ENCODE data around the gene SEC11C. TPM values are rescaled to one million over a fixed set of nuclear protein-coding genes. Genes with fewer than 3 reads are reported as not detected.

The SEC11C gene
- total RNA-seq, 1 donor from 2014 or later: 76.3 TPM

- no peak overlapping the region for H3K27ac ChIP-seq
- H3K27me3 ChIP-seq (ENCODE audit: low read depth): peaks cover 3% of the 10 kb centered on the region
- no peaks in the 10 kb centered on the region for H3K9me3 ChIP-seq
- H3K4me1 ChIP-seq: no peaks in the 10 kb centered on the region
- intact Hi-C loops (cut with DNase I): no loop called here
- no peaks in the 10 kb centered on the region for H3K36me3 ChIP-seq
- no peak overlapping the region for H3K4me3 ChIP-seq
- no peak for ATAC-seq
- TF ChIP-seq CTCF (IDR thresholded peaks at IDR 0.05): no peak
- no peak for DNase-seq
These were observed 43.0 kb downstream of the SEC11C start for GRCh38 chr18:59182673-59183072.

- DNase-seq (no peak), ATAC-seq (no peak)
- no peak overlapping the region for H3K4me3 ChIP-seq
- no peaks in the 10 kb centered on the region for H3K27me3 ChIP-seq (ENCODE audit: low read depth)
- no peaks in the 10 kb centered on the region for H3K4me1 ChIP-seq
- TF ChIP-seq CTCF (IDR thresholded peaks at IDR 0.05): no peak
- intact Hi-C loops (cut with DNase I): no loop called here
- no peaks in the 10 kb centered on the region for H3K9me3 ChIP-seq
- no peaks in the 10 kb centered on the region for H3K36me3 ChIP-seq
- no peak overlapping the region for H3K27ac ChIP-seq
These were observed 49.3 kb downstream of the SEC11C start for GRCh38 chr18:59189008-59189407.

GRCh38 chr18:59189746-59190145 is 50.1 kb downstream of the SEC11C start:
- no peaks in the 10 kb centered on the region for H3K4me1 ChIP-seq
- H3K4me3 ChIP-seq: no peak overlapping the region
- DNase-seq: no peak
- ATAC-seq: no peak
- no peaks in the 10 kb centered on the region for H3K27me3 ChIP-seq (ENCODE audit: low read depth)
- no peak overlapping the region for H3K27ac ChIP-seq
- H3K9me3 ChIP-seq: no peaks in the 10 kb centered on the region
- no peak for TF ChIP-seq CTCF (IDR thresholded peaks at IDR 0.05)
- no peaks in the 10 kb centered on the region for H3K36me3 ChIP-seq
- intact Hi-C loops (cut with DNase I): no loop called here

DNA sequence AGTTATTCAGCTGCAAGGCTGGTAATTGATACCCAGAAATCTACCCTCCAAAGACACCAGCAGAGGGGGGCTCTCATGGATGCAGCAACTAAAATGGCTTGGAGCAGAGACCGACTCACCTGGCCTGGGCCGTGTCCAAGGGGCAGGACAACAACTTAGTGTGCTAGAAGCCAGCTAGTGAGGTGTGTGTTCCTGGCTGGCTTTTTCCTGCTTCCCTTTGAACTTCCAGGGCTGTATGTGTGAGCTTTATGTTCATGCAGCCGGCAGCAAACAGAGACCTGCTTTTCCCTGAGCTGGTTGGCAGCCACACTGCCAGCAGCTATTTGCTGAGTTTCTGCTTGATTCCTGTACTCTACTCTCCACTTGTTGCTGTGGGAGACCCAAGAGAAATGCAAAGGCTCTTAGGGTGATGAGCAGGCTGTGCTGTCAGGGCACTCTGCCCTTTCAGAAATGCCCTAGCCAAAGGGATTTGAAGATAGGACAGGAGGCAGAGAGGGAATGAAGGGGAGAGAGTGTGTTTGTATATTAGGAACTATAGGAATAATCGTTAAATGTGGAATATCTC is 56.6 kb downstream of the SEC11C start:
- Histone ChIP-seq H3K27me3 (ENCODE audit: low read depth) (no peaks in the 10 kb centered on the region), H3K4me3 (no peak overlapping the region), H3K27ac (no peak overlapping the region), H3K36me3 (no peaks in the 10 kb centered on the region), H3K4me1 (no peaks in the 10 kb centered on the region), H3K9me3 (no peaks in the 10 kb centered on the region)
- no peak for ATAC-seq
- intact Hi-C loops (cut with DNase I): no loop called here
- TF ChIP-seq CTCF (IDR thresholded peaks at IDR 0.05): no peak
- no peak for DNase-seq

- DNase-seq (no peak), ATAC-seq (no peak)
- no peaks in the 10 kb centered on the region for H3K9me3 ChIP-seq
- no peak for TF ChIP-seq CTCF (IDR thresholded peaks at IDR 0.05)
- intact Hi-C loops (cut with DNase I): no loop called here
- H3K27me3 ChIP-seq (ENCODE audit: low read depth): no peaks in the 10 kb centered on the region
- no peak overlapping the region for H3K4me3 ChIP-seq
- H3K27ac ChIP-seq: no peak overlapping the region
- H3K4me1 ChIP-seq: no peaks in the 10 kb centered on the region
- H3K36me3 ChIP-seq: no peaks in the 10 kb centered on the region
These were observed 58.0 kb downstream of the SEC11C start for GRCh38 chr18:59197636-59198035.

GRCh38 chr18:59198215-59198614 is 58.5 kb downstream of the SEC11C start:
- TF ChIP-seq CTCF (IDR thresholded peaks at IDR 0.05): no peak
- Histone ChIP-seq H3K9me3 (no peaks in the 10 kb centered on the region), H3K4me1 (no peaks in the 10 kb centered on the region), H3K4me3 (no peak overlapping the region), H3K27me3 (ENCODE audit: low read depth) (no peaks in the 10 kb centered on the region), H3K27ac (no peak overlapping the region), H3K36me3 (no peaks in the 10 kb centered on the region)
- intact Hi-C loops (cut with DNase I): no loop called here
- DNase-seq: no peak
- ATAC-seq: no peak
